Heart right ventricle (tissue), 16 donors: ENCODE results near the gene LRRC8C. TPM values are rescaled to one million over a fixed set of nuclear protein-coding genes. Genes with fewer than 3 reads are reported as not detected.

Source experiments
- ATAC-seq, 8 donors: fragments of 200-7000 bp; cut with Tn5 transposase; one replicate each; pipeline ENCODE4 v1.9.1; 2020; ENCODE audit warnings: mild to moderate bottlenecking in 8 of 8, moderate library complexity in 8 of 8, moderate number of reproducible peaks in 1 of 8
- DNase-seq, 2 donors: peaks; one replicate each; pipeline ENCODE4 v3.0.0-alpha.2; 2020
- H3K27ac ChIP-seq, 10 donors: fragments of 200-600 bp; sonication (generic) in 2 of 10; one replicate each; pipeline versions ENCODE4 v1.5.0 to v1.8.0; 2020 to 2022; ENCODE audit warnings: mild to moderate bottlenecking in 3 of 10
- H3K27me3 ChIP-seq, 7 donors: fragments of 200-600 bp; one replicate each; pipeline ENCODE4 v1.8.0; 2021 to 2022; ENCODE audit warnings: mild to moderate bottlenecking in 2 of 7
- H3K36me3 ChIP-seq, 9 donors: fragments of 200-600 bp; sonication (generic) in 1 of 9; one replicate each; pipeline versions ENCODE4 v1.5.0 to v1.8.0; 2020 to 2022; ENCODE audit warnings: mild to moderate bottlenecking in 2 of 9
- H3K4me1 ChIP-seq, 9 donors: fragments of 200-600 bp; sonication (generic) in 1 of 9; one replicate each; pipeline versions ENCODE4 v1.5.0 to v1.8.0; 2020 to 2022; ENCODE audit warnings: mild to moderate bottlenecking in 4 of 9
- H3K4me3 ChIP-seq, 10 donors: fragments of 200-600 bp; sonication (generic) in 2 of 10; one replicate each; pipeline versions ENCODE4 v1.5.0 to v1.8.0; 2020 to 2022; ENCODE audit warnings: mild to moderate bottlenecking in 7 of 10, moderate library complexity in 2 of 10
- H3K9me3 ChIP-seq, 11 donors: fragments of 200-600 bp in 10 of 11; sonication (generic) in 2 of 11; one replicate each; pipeline versions ENCODE4 v1.5.0 to v1.8.0; 2013 to 2022; ENCODE audit warnings: mild to moderate bottlenecking in 2 of 11, control low read depth in 1 of 11, moderate library complexity in 1 of 11
- CTCF ChIP-seq, 9 donors: fragments of 200-600 bp; sonication (generic) in 2 of 9; IDR thresholded peaks; one replicate each; pipeline versions ENCODE4 v1.5.0 to v1.8.0; 2021 to 2022; ENCODE audit warnings: antibody characterized with exemption in 9 of 9, mild to moderate bottlenecking in 5 of 9, moderate library complexity in 1 of 9
- WGBS, 2 donors: extraction: QIAGEN DNeasy Blood & Tissue Kit; methylation state at CpG; one replicate each; pipeline ENCODE4 v1.1.7; 2013; ENCODE audit warnings: inconsistent platforms in 1 of 2; 5-methylcytosine and 5-hydroxymethylcytosine counted together
- intact Hi-C, 10 donors: fragments of 100-400 bp; cut with DNase I; formaldehyde crosslinking; loops; one replicate each; pipeline versions ENCODE4 v1.11.1 to v1.14.2; 2022
- polyA plus RNA-seq, 2 donors: library from polyadenylated mRNA; stranded (reverse); fragments of 200-250 nt; gene quantifications; one replicate each; pipeline ENCODE4 v1.2.3, GENCODE V29; 2013
- total RNA-seq, 10 donors: library from RNA; stranded (reverse); fragmentation: NEBNext Ultra II Directional in 3 of 10; extraction: Animal tissue kit (Norgen Biotek cat#: 25700) in 3 of 10; gene quantifications; one replicate each; pipeline versions ENCODE4 v1.2.1 to v1.2.4, GENCODE V29; 2021 to 2023
- donor health status: Arrhythmogenic right ventricular cardiomyopathy.
- donor health status: ischemic (EF 13 %, LVEDD 7.1; RV severe dilation, severe dysfunction).
- donor health status: healthy with polysubstance abuse.
- donor health status: DM: no; HTN: yes; CAD: no.
- donor health status: DM: no; HTN: no; CAD: no.
- donor health status: ischemic (EF 25% LVEDD 6.9; RV normal size, moderate dysfunction).
- donor health status: ischemic (EF 25% LVEDD 5.7; RV mildly dilated, moderate dysfunction).
- donor health status: healthy.
- donor health status: DM: yes; HTN: yes; CAD: no.
- donor health status: Ischemic cardiomyopathy.
- donor health status: ischemic (EF 35%, LVEDD 5.7; RV mildly dilated, moderate dysfunction).
- donor health status: nonischemic (EF 11% LVEDD 7.7; RV severe dilation, severe dysfunction).
- donor health status: DM: yes; HTN: yes; CAD: no.
- donor health status: PGD.
- donor health status: ischemic (EF 29% LVEDD 5.4; RV normal size, mild dysfunction).
- donor health status: nonischemic (EF 23%, LVEDD 6.1; RV moderate dilation, normal function).

Gene LRRC8C
- total and polyA plus RNA-seq, 12 donors: 3.7 to 12.3 (median 8.2) TPM

GRCh38 chr1:89665941-89666340 lies 33.0 kb downstream of the LRRC8C start:
- 93 to 95% methylated on average over 8 of the region's 8 CpGs for WGBS, 2 donors
- Histone ChIP-seq H3K36me3 (no peaks in the 10 kb centered on the region), H3K9me3 (peaks cover 0 to 13% (median 0%) of the 10 kb centered on the region in 11 donors), H3K27me3 (no peaks in the 10 kb centered on the region), H3K4me1 (peaks cover 0 to 73% (median 50%) of the 10 kb centered on the region in 9 donors), H3K4me3 (no peak overlapping the region), H3K27ac (no peak overlapping the region)
- ATAC-seq: no peak
- intact Hi-C loops: no loop called here
- no peak for DNase-seq
- TF ChIP-seq CTCF (IDR thresholded peaks at IDR 0.05): no peak

- intact Hi-C loops: no loop called here
- Histone ChIP-seq H3K27ac (peak overlapping the region in 1 of 10 donors; percentile 61), H3K36me3 (no peaks in the 10 kb centered on the region), H3K9me3 (peaks cover 0 to 13% (median 0%) of the 10 kb centered on the region in 11 donors), H3K27me3 (no peaks in the 10 kb centered on the region), H3K4me3 (no peak overlapping the region), H3K4me1 (peaks cover 0 to 73% (median 50%) of the 10 kb centered on the region in 9 donors)
- ATAC-seq: no peak
- 58 to 73% methylated on average over 1 of the region's 1 CpG for WGBS, 2 donors
- TF ChIP-seq CTCF (IDR thresholded peaks at IDR 0.05): no peak
- no peak for DNase-seq
Measured at GRCh38 chr1:89666640-89667039, 33.7 kb downstream of the LRRC8C start.

- peaks cover 0 to 73% (median 51%) of the 10 kb centered on the region in 9 donors for H3K4me1 ChIP-seq
- no peaks in the 10 kb centered on the region for H3K27me3 ChIP-seq
- ATAC-seq (no peak), DNase-seq (no peak)
- H3K36me3 ChIP-seq: no peaks in the 10 kb centered on the region
- H3K9me3 ChIP-seq: peaks cover 0 to 13% (median 0%) of the 10 kb centered on the region in 11 donors
- no peak for TF ChIP-seq CTCF (IDR thresholded peaks at IDR 0.05)
- H3K27ac ChIP-seq: peak overlapping the region in 3 of 10 donors; percentile 19 to 61 (median 43)
- H3K4me3 ChIP-seq: no peak overlapping the region
- intact Hi-C loops: no loop called here
- WGBS, 2 donors: 51 to 68% methylated on average over 1 of the region's 1 CpG
Measured at GRCh38 chr1:89667691-89668090, 34.8 kb downstream of the LRRC8C start.

- no peaks in the 10 kb centered on the region for H3K27me3 ChIP-seq
- H3K36me3 ChIP-seq: no peaks in the 10 kb centered on the region
- intact Hi-C loops: no loop called here
- WGBS, 2 donors: 87 to 92% methylated on average over 3 of the region's 3 CpGs
- H3K4me3 ChIP-seq: no peak overlapping the region
- no peak for ATAC-seq
- H3K9me3 ChIP-seq: peaks cover 0 to 9% (median 0%) of the 10 kb centered on the region in 11 donors
- TF ChIP-seq CTCF (IDR thresholded peaks at IDR 0.05): no peak
- H3K27ac ChIP-seq: peak overlapping the region in 1 of 10 donors; percentile 43
- H3K4me1 ChIP-seq: peaks cover 0 to 82% (median 60%) of the 10 kb centered on the region in 9 donors
- no peak for DNase-seq
Measured at GRCh38 chr1:89668961-89669360, 36.0 kb downstream of the LRRC8C start.
